ENCODE measurements around the gene PITPNC1.
"Not testable (repeated sequence)": the region's sequence is repeated elsewhere in the genome, so short reads cannot be mapped to it uniquely, and the experiment has no call there.

- not testable (repeated sequence) for TF ChIP-seq CTCF (conservative IDR thresholded peaks at IDR 0.05 in 1 of 2, IDR thresholded peaks at IDR 0.05 in 1 of 2; ENCODE audit: extremely low read depth in 1 of 2, insufficient read depth in 1 of 2, low read depth in 1 of 2, low read length in 2 of 2); EZH2 (IDR thresholded peaks at IDR 0.05; ENCODE audit: borderline replicate concordance, low read length)
Observed at GRCh38 chr17:67338353-67338752, 38.7 kb upstream of the PITPNC1 start.
